NCI-H526 (cell line): Measurements from ENCODE around the gene TBCCD1.
A peak's percentile ranks its signal among the peaks of the same experiment; 100 is the strongest.
"Not testable (repeated sequence)": the region's sequence is repeated elsewhere in the genome, so short reads cannot be mapped to it uniquely, and the experiment has no call there.

ENCODE experiments used
- DNase-seq, 2 experiments: peaks; one replicate each; lab custom pipeline; 2025; lab: John Stamatoyannopoulos, UW

Gene TBCCD1

GRCh38 chr3:186517218-186517617, 49.9 kb downstream of the TBCCD1 start:
- no peak for DNase-seq

GRCh38 chr3:186516646-186517045, 50.5 kb downstream of the TBCCD1 start:
- no peak for DNase-seq

GRCh38 chr3:186515125-186515524, 52.0 kb downstream of the TBCCD1 start:
- DNase-seq = no peak

- peak in 1 of 2 experiments; percentile 26 for DNase-seq
These were observed 52.7 kb downstream of the TBCCD1 start for GRCh38 chr3:186514296-186515002.

GRCh38 chr3:186513386-186513785, 53.8 kb downstream of the TBCCD1 start:
- no peak for DNase-seq

- no peak for DNase-seq
These were observed 54.4 kb downstream of the TBCCD1 start for GRCh38 chr3:186512570-186513302.

GRCh38 chr3:186511702-186512101, 55.4 kb downstream of the TBCCD1 start:
- no peak for DNase-seq

- DNase-seq = no peak
These were observed 55.9 kb downstream of the TBCCD1 start for GRCh38 chr3:186511245-186511644.

- no peak for DNase-seq
These were observed 56.6 kb downstream of the TBCCD1 start for GRCh38 chr3:186510374-186511079.

- DNase-seq = peak in 1 of 2 experiments; percentile 53
These were observed 57.7 kb downstream of the TBCCD1 start for GRCh38 chr3:186509423-186509822.

- no peak for DNase-seq
These were observed 60.3 kb downstream of the TBCCD1 start for GRCh38 chr3:186506857-186507256.

- DNase-seq = no peak
These were observed 60.9 kb downstream of the TBCCD1 start for GRCh38 chr3:186506191-186506739.

GRCh38 chr3:186502966-186503712, 64.0 kb downstream of the TBCCD1 start:
- no peak for DNase-seq

- no peak for DNase-seq
These were observed 64.8 kb downstream of the TBCCD1 start for GRCh38 chr3:186502138-186502948.

- DNase-seq = not testable (repeated sequence)
These were observed 67.2 kb downstream of the TBCCD1 start for GRCh38 chr3:186499949-186500348.

- not testable (repeated sequence) for DNase-seq
These were observed 69.1 kb downstream of the TBCCD1 start for GRCh38 chr3:186498022-186498421.

- DNase-seq = no peak
These were observed 69.5 kb downstream of the TBCCD1 start for GRCh38 chr3:186497608-186498007.

GRCh38 chr3:186496635-186497034, 70.5 kb downstream of the TBCCD1 start:
- DNase-seq = no peak
